ENCODE results near the gene POC5. TPM values are rescaled to one million over a fixed set of nuclear protein-coding genes. Genes with fewer than 3 reads are reported as not detected.
A peak's percentile ranks its signal among the peaks of the same experiment; 100 is the strongest.
"Not testable (repeated sequence)": the region's sequence is repeated elsewhere in the genome, so short reads cannot be mapped to it uniquely, and the experiment has no call there.

The POC5 gene
- polyA plus RNA-seq (ENCODE audit: insufficient read length in 3 of 3): 10 to 100 TPM; 12.7 to 19.9 (median 18.6) TPM
- long read RNA-seq, donor 1, partial matches to known transcripts: 0 of 1 reads
- long read RNA-seq, donor 1, other reads (novel, unspliced or antisense): 0 of 1 reads
- long read RNA-seq, donor 2, partial matches to known transcripts: 0 of 2 reads
- long read RNA-seq, donor 2, other reads (novel, unspliced or antisense): 0 of 2 reads
- long read RNA-seq, donor 3, partial matches to known transcripts: 0 of 2 reads
- long read RNA-seq, donor 3, other reads (novel, unspliced or antisense): 0 of 2 reads
- long read RNA-seq, donor 4, partial matches to known transcripts: 0 of 2 reads
- long read RNA-seq, donor 4, other reads (novel, unspliced or antisense): 0 of 2 reads
- long read RNA-seq, donor 5, partial matches to known transcripts: 0 of 1 reads
- long read RNA-seq, donor 5, other reads (novel, unspliced or antisense): 0 of 1 reads
- long read RNA-seq, donor 6: 0 reads
- long read RNA-seq, donor 7, partial matches to known transcripts: 9 of 10 reads
- long read RNA-seq, donor 7, other reads (novel, unspliced or antisense): 0 of 10 reads
- long read RNA-seq, donor 8, partial matches to known transcripts: 0 of 2 reads
- long read RNA-seq, donor 8, other reads (novel, unspliced or antisense): 0 of 2 reads
- long read RNA-seq, donor 9, transcript POC5-202 (12 exons, 2,229 nt): major isoform, 5 of 5 reads
- long read RNA-seq, donor 9, partial matches to known transcripts: 0 of 5 reads
- long read RNA-seq, donor 9, other reads (novel, unspliced or antisense): 0 of 5 reads
- long read RNA-seq, donor 10, partial matches to known transcripts: 0 of 3 reads
- long read RNA-seq, donor 10, other reads (novel, unspliced or antisense): 0 of 3 reads
- long read RNA-seq, donor 11: 0 reads
- long read RNA-seq, donor 12, transcript POC5-202 (12 exons, 2,229 nt): major isoform, 5 of 6 reads
- long read RNA-seq, donor 12, partial matches to known transcripts: 0 of 6 reads
- long read RNA-seq, donor 12, other reads (novel, unspliced or antisense): 0 of 6 reads
- long read RNA-seq, donor 13, partial matches to known transcripts: 0 of 1 reads
- long read RNA-seq, donor 13, other reads (novel, unspliced or antisense): 0 of 1 reads
- long read RNA-seq, donor 14, partial matches to known transcripts: 0 of 4 reads
- long read RNA-seq, donor 14, other reads (novel, unspliced or antisense): 0 of 4 reads
- long read RNA-seq, donor 15, partial matches to known transcripts: 0 of 1 reads
- long read RNA-seq, donor 15, other reads (novel, unspliced or antisense): 0 of 1 reads
- long read RNA-seq, donor 16, partial matches to known transcripts: 0 of 3 reads
- long read RNA-seq, donor 16, other reads (novel, unspliced or antisense): 0 of 3 reads

GRCh38 chr5:75717082-75717922 is at the start of gene POC5:
POC5 (minus strand) TSS chr5:75717437; CDS start chr5:75712937, 4,500 bp downstream.
- DNase-seq: peak; percentile 96

GRCh38 chr5:75758116-75758515 is 40.9 kb upstream of the POC5 start:
- DNase-seq: no peak

GRCh38 chr5:75756981-75757380 is 39.7 kb upstream of the POC5 start:
- no peak for DNase-seq

- DNase-seq: peak; percentile 77
These were observed 39.0 kb upstream of the POC5 start for GRCh38 chr5:75756211-75756610.

- DNase-seq: no peak
These were observed 35.9 kb upstream of the POC5 start for GRCh38 chr5:75753182-75753581.

- no peak for DNase-seq
These were observed 27.1 kb upstream of the POC5 start for GRCh38 chr5:75744355-75744754.

GRCh38 chr5:75736273-75736672 is 19.0 kb upstream of the POC5 start:
- no peak for DNase-seq

GRCh38 chr5:75734913-75735789 is 17.9 kb upstream of the POC5 start:
- peak; percentile 52 for DNase-seq

GRCh38 chr5:75733767-75734166 is 16.5 kb upstream of the POC5 start:
- no peak for DNase-seq

- not testable (repeated sequence) for DNase-seq
These were observed 14.3 kb upstream of the POC5 start for GRCh38 chr5:75731515-75731914.

- peak; percentile 16 for DNase-seq
These were observed 12.1 kb upstream of the POC5 start for GRCh38 chr5:75729321-75729720.

GRCh38 chr5:75727931-75728330 is 10.7 kb upstream of the POC5 start:
- no peak for DNase-seq

- not testable (repeated sequence) for DNase-seq
These were observed 9.0 kb upstream of the POC5 start for GRCh38 chr5:75726224-75726623.

GRCh38 chr5:75723378-75723777 is 6.1 kb upstream of the POC5 start:
- DNase-seq: no peak

- DNase-seq: no peak
These were observed 4.3 kb upstream of the POC5 start for GRCh38 chr5:75721573-75721972.

GRCh38 chr5:75720882-75721281 is 3.6 kb upstream of the POC5 start:
- no peak for DNase-seq

GRCh38 chr5:75716715-75717081 is 539 bp downstream of the POC5 start:
- no peak for DNase-seq

- no peak for DNase-seq
These were observed 5.1 kb downstream of the POC5 start for GRCh38 chr5:75712091-75712490.

- DNase-seq: no peak
These were observed 6.1 kb downstream of the POC5 start for GRCh38 chr5:75711151-75711550.

GRCh38 chr5:75710637-75711036 is 6.6 kb downstream of the POC5 start:
- DNase-seq: no peak
